HT-29 (cell line): ENCODE data around the gene HMGCLL1. TPM values are rescaled to one million over a fixed set of nuclear protein-coding genes. Genes with fewer than 3 reads are reported as not detected.

Experiments
- DNase-seq: peaks from one replicate; pipeline ENCODE4 v3.0.0-alpha.2; 2015; ENCODE audit warnings: low spot score
- total RNA-seq: library from RNA; depleted of rRNA; stranded (reverse); fragments of >200 nt; shearing (Covaris generic); gene quantifications from 2 replicates; pipeline ENCODE4 v1.2.3, GENCODE V29; 2014; rRNA removed

Gene HMGCLL1
- total RNA-seq: not detected in 2 replicates

- no peak for DNase-seq
Measured at GRCh38 chr6:55578537-55579363, at the start of gene HMGCLL1. HMGCLL1 (minus strand) TSS chr6:55579192; CDS start chr6:55579055, 137 bp downstream.

GRCh38 chr6:55621993-55622392 lies 43.0 kb upstream of the HMGCLL1 start:
- no peak for DNase-seq

GRCh38 chr6:55621244-55621643 lies 42.3 kb upstream of the HMGCLL1 start:
- DNase-seq: no peak

- peak; percentile 67 for DNase-seq
Measured at GRCh38 chr6:55617272-55617671, 38.3 kb upstream of the HMGCLL1 start.

- DNase-seq: no peak
Measured at GRCh38 chr6:55604021-55604420, 25.0 kb upstream of the HMGCLL1 start.

- DNase-seq: no peak
Measured at GRCh38 chr6:55601120-55601519, 22.1 kb upstream of the HMGCLL1 start.

GRCh38 chr6:55594442-55594841 lies 15.4 kb upstream of the HMGCLL1 start:
- no peak for DNase-seq

- DNase-seq: no peak
Measured at GRCh38 chr6:55584654-55585354, 5.8 kb upstream of the HMGCLL1 start.

GRCh38 chr6:55576811-55577210 lies 2.2 kb downstream of the HMGCLL1 start:
- DNase-seq: no peak

- DNase-seq: no peak
Measured at GRCh38 chr6:55574556-55574955, 4.4 kb downstream of the HMGCLL1 start.

GRCh38 chr6:55569638-55570037 lies 9.4 kb downstream of the HMGCLL1 start:
- DNase-seq: no peak

- DNase-seq: no peak
Measured at GRCh38 chr6:55568808-55569439, 10.1 kb downstream of the HMGCLL1 start.

- DNase-seq: no peak
Measured at GRCh38 chr6:55567558-55567957, 11.4 kb downstream of the HMGCLL1 start.

GRCh38 chr6:55566036-55566710 lies 12.8 kb downstream of the HMGCLL1 start:
- no peak for DNase-seq

GRCh38 chr6:55562318-55562717 lies 16.7 kb downstream of the HMGCLL1 start:
- no peak for DNase-seq

- no peak for DNase-seq
Measured at GRCh38 chr6:55560290-55560885, 18.6 kb downstream of the HMGCLL1 start.

- DNase-seq: no peak
Measured at GRCh38 chr6:55557146-55557545, 21.8 kb downstream of the HMGCLL1 start.

- no peak for DNase-seq
Measured at GRCh38 chr6:55545791-55546190, 33.2 kb downstream of the HMGCLL1 start.

GRCh38 chr6:55543633-55544309 lies 35.2 kb downstream of the HMGCLL1 start:
- peak; percentile 14 for DNase-seq

GRCh38 chr6:55541024-55541423 lies 38.0 kb downstream of the HMGCLL1 start:
- no peak for DNase-seq
